GM19023 (cell line): ENCODE results near the gene FNDC3B.

Experiments
- ATAC-seq: cut with Tn5 transposase; IDR thresholded peaks from one replicate; pipeline ENCODE4 v1.9.1; 2021; ENCODE audit warnings: mild to moderate bottlenecking, moderate library complexity; ENCODE audit not compliant: unreplicated experiment

Gene FNDC3B

DNA sequence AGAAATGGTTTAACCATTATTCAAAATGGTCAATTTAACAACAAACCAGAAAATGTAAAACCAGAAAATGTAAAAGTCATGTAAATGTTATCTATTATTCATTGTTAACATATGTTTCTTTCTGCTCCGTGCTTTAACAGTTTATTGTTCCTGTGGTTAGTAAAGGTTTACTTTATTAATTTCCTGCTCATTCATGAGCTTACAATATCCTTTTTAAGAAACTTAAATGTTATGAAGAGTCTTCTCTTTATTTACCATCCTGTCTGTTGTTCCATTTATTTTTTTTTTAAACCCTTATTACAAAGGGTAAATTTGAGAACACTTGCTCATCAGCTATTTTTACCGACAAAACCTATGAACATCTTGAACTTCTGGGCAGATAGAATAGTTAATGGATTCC is 260.8 kb downstream of the FNDC3B start:
- no peak for ATAC-seq

DNA sequence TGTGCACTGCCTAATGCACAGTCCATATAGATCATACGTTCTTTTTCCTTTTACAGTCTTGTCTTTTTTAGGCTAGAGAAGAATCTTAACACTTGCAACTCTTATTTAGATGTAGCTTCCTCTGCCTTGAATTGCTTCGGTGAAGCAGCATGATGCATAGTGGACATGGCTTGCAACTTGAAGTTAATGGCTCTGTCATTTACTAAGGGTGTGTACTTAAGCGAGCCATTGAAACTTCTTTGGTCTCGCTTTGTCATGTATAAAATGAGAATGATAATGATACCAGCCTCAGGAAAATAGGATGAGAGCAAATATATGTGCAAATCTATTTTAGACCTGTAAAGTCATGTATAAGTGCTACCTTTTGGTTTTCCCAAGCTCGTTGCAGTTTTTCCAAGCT is 261.5 kb downstream of the FNDC3B start:
- no peak for ATAC-seq

- no peak for ATAC-seq
These were observed 262.8 kb downstream of the FNDC3B start for GRCh38 chr3:172302203-172302602.

- ATAC-seq = no peak
These were observed 263.8 kb downstream of the FNDC3B start for GRCh38 chr3:172303181-172303580.

- ATAC-seq = no peak
These were observed 264.7 kb downstream of the FNDC3B start for GRCh38 chr3:172303941-172304558.

DNA sequence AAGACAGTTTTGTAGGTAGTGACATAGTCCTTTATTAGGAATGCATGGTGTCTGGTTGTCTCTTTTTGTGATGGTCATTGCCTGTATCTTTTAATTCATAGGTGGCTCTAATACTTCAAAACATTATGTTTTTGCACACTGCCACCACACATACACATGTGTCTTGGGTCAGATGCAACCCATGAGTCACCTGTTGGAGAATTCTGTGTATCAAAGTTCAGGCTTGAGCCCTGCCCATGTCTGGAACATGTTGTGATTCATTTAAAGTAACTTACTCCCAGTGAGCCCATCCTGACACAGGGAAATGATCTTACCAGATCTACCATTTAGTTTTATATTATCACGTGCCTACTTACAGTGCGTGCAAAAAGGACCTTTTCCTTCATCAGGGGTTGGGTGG is 266.2 kb downstream of the FNDC3B start:
- no peak for ATAC-seq

GRCh38 chr3:172305974-172306373 is 266.6 kb downstream of the FNDC3B start:
- ATAC-seq = no peak

DNA sequence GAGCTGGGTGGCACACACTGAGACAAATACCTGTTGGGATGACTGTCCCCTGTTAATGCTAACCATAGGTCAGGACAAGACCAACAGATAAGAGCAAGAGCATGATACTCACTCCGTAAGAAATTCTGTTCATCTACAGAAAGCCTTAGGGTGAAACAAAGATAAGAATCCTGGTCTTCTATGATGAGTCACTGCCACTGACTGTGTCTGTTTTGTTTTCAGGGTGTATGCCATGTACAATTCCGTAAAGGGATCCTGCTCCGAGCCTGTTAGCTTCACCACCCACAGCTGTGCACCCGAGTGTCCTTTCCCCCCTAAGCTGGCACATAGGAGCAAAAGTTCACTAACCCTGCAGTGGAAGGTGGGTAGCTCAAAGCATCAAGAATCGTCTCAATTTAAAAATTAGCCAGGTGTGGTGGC is 267.8 kb downstream of the FNDC3B start:
- no peak for ATAC-seq

DNA sequence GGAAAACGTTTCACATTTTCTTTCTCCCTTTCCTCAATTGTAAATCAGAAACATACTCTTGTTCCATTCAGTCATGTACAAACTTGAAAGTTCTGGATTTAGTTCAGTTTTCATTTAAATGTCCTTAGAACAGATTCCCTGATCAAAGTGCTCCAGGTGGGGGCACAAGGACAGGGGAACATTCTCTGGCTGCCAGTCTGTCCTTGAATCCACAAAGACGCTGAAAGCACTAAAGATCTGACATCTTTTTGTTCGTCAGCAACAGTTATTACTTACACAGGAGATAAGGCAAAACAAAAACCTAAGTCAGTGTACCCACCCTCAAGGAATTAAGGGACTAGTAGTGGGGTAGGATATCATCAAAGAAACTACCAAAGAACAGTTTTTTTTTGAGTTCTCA is 269.7 kb downstream of the FNDC3B start:
- no peak for ATAC-seq

GRCh38 chr3:172309741-172310427 is 270.5 kb downstream of the FNDC3B start:
- no peak for ATAC-seq

GRCh38 chr3:172310428-172310760 is 271.0 kb downstream of the FNDC3B start:
- no peak for ATAC-seq

- ATAC-seq = no peak
These were observed 271.8 kb downstream of the FNDC3B start for GRCh38 chr3:172311217-172311616.

GRCh38 chr3:172312001-172312400 is 272.6 kb downstream of the FNDC3B start:
- no peak for ATAC-seq

GRCh38 chr3:172312711-172313110 is 273.3 kb downstream of the FNDC3B start:
- ATAC-seq = no peak

DNA sequence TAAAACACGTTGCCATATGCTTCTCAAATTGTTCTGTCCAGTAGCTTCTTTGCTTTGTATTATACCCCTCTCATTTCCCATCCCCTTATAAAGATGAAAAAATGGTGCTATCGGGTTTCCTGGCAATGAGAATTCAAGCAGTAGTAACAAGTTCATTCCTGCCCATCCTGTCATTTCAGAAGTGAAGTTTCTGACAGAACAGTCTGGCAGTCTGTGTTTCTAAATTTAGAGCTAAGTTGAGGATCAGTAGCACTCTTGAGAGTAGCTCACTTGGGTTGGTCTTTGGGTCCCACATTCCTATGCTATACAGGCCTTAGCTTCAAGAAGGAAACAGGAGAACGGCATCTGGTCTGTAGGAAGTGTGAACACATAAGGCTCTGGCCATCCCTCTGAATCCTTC is 274.3 kb downstream of the FNDC3B start:
- ATAC-seq = no peak

- no peak for ATAC-seq
These were observed 275.3 kb downstream of the FNDC3B start for GRCh38 chr3:172314591-172315160.

- no peak for ATAC-seq
These were observed 276.2 kb downstream of the FNDC3B start for GRCh38 chr3:172315401-172316091.

GRCh38 chr3:172316758-172317157 is 277.4 kb downstream of the FNDC3B start:
- ATAC-seq = no peak

GRCh38 chr3:172317481-172317880 is 278.1 kb downstream of the FNDC3B start:
- no peak for ATAC-seq

DNA sequence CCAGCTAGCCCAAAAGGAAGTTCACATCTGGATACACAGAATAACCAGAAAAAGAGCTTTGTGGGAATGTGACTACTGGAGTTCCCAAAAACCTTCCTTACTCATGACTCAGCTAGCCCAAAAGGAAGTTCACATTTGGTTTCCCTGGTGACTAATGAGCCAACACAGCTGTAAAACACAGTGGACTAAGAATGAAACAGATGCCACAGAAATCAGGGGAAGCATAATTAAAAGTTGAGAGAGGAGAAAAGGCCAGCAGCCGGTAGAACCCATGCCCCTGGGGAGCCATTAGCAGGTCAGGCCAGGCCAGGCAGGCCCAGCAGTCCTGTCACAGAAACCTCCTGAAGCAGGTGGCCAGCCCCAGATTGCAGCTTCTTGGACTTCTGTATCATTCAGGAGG is 278.6 kb downstream of the FNDC3B start:
- ATAC-seq = peak; percentile 52

GRCh38 chr3:172319595-172319994 is 280.2 kb downstream of the FNDC3B start:
- no peak for ATAC-seq

- no peak for ATAC-seq
These were observed 281.1 kb downstream of the FNDC3B start for GRCh38 chr3:172320468-172320867.
